Endothelial cell (in vitro differentiated cells): ENCODE data around the gene OFD1. TPM values are rescaled to one million over a fixed set of nuclear protein-coding genes. Genes with fewer than 3 reads are reported as not detected.

ENCODE experiments used
- DNase-seq: peaks from one replicate; pipeline ENCODE4 v3.0.0; 2021; ENCODE audit warnings: low spot score
- H3K27ac Mint-ChIP-seq: one replicate; pipeline ENCODE4 v1.8.0; 2021; ENCODE audit warnings: mixed read lengths, inconsistent platforms; ENCODE audit not compliant: unreplicated experiment
- H3K27me3 Mint-ChIP-seq: one replicate; pipeline ENCODE4 v1.8.0; 2021; ENCODE audit warnings: mild to moderate bottlenecking, moderate library complexity, mixed read lengths, inconsistent platforms; ENCODE audit not compliant: unreplicated experiment
- H3K36me3 Mint-ChIP-seq: one replicate; pipeline ENCODE4 v1.8.0; 2021; ENCODE audit warnings: mild to moderate bottlenecking, low read depth, mixed read lengths, inconsistent platforms; ENCODE audit not compliant: unreplicated experiment
- H3K4me1 Mint-ChIP-seq: one replicate; pipeline ENCODE4 v1.8.0; 2021; ENCODE audit warnings: mild to moderate bottlenecking, mixed read lengths, inconsistent platforms; ENCODE audit not compliant: unreplicated experiment
- H3K4me3 Mint-ChIP-seq: one replicate; pipeline ENCODE4 v1.8.0; 2021; ENCODE audit warnings: mild to moderate bottlenecking, mixed read lengths, inconsistent platforms; ENCODE audit not compliant: unreplicated experiment
- H3K9me3 Mint-ChIP-seq: one replicate; pipeline ENCODE4 v1.8.0; 2021; ENCODE audit warnings: mixed read lengths, inconsistent platforms; ENCODE audit not compliant: unreplicated experiment
- CTCF ChIP-seq: fragments of 200-600 bp; sonication (generic); IDR thresholded peaks from one replicate; pipeline ENCODE4 v1.5.0; 2021; ENCODE audit warnings: antibody characterized with exemption; ENCODE audit not compliant: unreplicated experiment
- total RNA-seq: library from RNA; stranded (reverse); fragmentation: NEBNext Ultra II Directional; extraction: Animal tissue kit (Norgen Biotek cat#: 25700); gene quantifications from one replicate; pipeline ENCODE4 v1.2.1, GENCODE V29; 2021; ENCODE audit not compliant: unreplicated experiment

Gene OFD1
- total RNA-seq, 1 donor from 2014 or later, result 17.7 TPM

GRCh38 chrX:13803116-13803515, 68.6 kb downstream of the OFD1 start:
- no peak for TF ChIP-seq CTCF
- Mint-ChIP-seq H3K27ac (no peak overlapping the region), H3K4me1 (no peaks in the 10 kb centered on the region), H3K27me3 (no peaks in the 10 kb centered on the region), H3K36me3 (no peaks in the 10 kb centered on the region), H3K4me3 (no peak overlapping the region), H3K9me3 (no peaks in the 10 kb centered on the region)
- no peak for DNase-seq

GRCh38 chrX:13805241-13805640, 70.7 kb downstream of the OFD1 start:
- H3K4me3 Mint-ChIP-seq, result no peak overlapping the region
- no peaks in the 10 kb centered on the region for H3K27me3 Mint-ChIP-seq
- no peak for TF ChIP-seq CTCF
- no peak for DNase-seq
- no peaks in the 10 kb centered on the region for H3K9me3 Mint-ChIP-seq
- H3K36me3 Mint-ChIP-seq, result no peaks in the 10 kb centered on the region
- H3K27ac Mint-ChIP-seq, result no peak overlapping the region
- no peaks in the 10 kb centered on the region for H3K4me1 Mint-ChIP-seq

GRCh38 chrX:13808293-13808692, 73.7 kb downstream of the OFD1 start:
- no peaks in the 10 kb centered on the region for H3K27me3 Mint-ChIP-seq
- TF ChIP-seq CTCF, result no peak
- no peak overlapping the region for H3K27ac Mint-ChIP-seq
- no peaks in the 10 kb centered on the region for H3K36me3 Mint-ChIP-seq
- H3K9me3 Mint-ChIP-seq, result no peaks in the 10 kb centered on the region
- H3K4me3 Mint-ChIP-seq, result no peak overlapping the region
- DNase-seq, result no peak
- H3K4me1 Mint-ChIP-seq, result no peaks in the 10 kb centered on the region

GRCh38 chrX:13808865-13809264, 74.3 kb downstream of the OFD1 start:
- Mint-ChIP-seq H3K4me3 (no peak overlapping the region), H3K27ac (no peak overlapping the region), H3K36me3 (no peaks in the 10 kb centered on the region), H3K9me3 (no peaks in the 10 kb centered on the region), H3K4me1 (no peaks in the 10 kb centered on the region), H3K27me3 (no peaks in the 10 kb centered on the region)
- DNase-seq, result no peak
- no peak for TF ChIP-seq CTCF

- no peak for TF ChIP-seq CTCF
- Mint-ChIP-seq H3K27ac (no peak overlapping the region), H3K4me3 (no peak overlapping the region), H3K9me3 (no peaks in the 10 kb centered on the region), H3K36me3 (peaks cover 4% of the 10 kb centered on the region), H3K27me3 (peaks cover 4% of the 10 kb centered on the region), H3K4me1 (peaks cover 7% of the 10 kb centered on the region)
- DNase-seq, result no peak
Measured at GRCh38 chrX:13815664-13816063, 81.1 kb downstream of the OFD1 start.
